Fibroblast of lung (primary cell): ENCODE results near the gene ADA. TPM values are rescaled to one million over a fixed set of nuclear protein-coding genes. Genes with fewer than 3 reads are reported as not detected.

Experiments
- polyA plus RNA-seq, 2 donors: library from polyadenylated mRNA; depleted of rRNA in 1 of 2; stranded (reverse) in 1 of 2; unstranded in 1 of 2; fragments of >200 nt; gene quantifications; 2 replicates each; pipeline ENCODE4 v1.2.1, GENCODE V29; 2011 to 2012; ENCODE audit warnings: missing spikeins in 1 of 2
- total RNA-seq: library from RNA; depleted of rRNA; stranded (reverse); fragments of >200 nt; gene quantifications from 2 replicates; pipeline ENCODE4 v1.2.1, GENCODE V29; 2014

The ADA gene
- total and polyA plus RNA-seq, 2 donors (not counting 1 experiment from before 2014, with no cell fraction given), result 5.4 to 21.9 TPM

Other genes starting within 250 kb of the ADA start
- 10.3 and 12.6 TPM in 2 replicates for gene TTPAL, start 175.8 kb downstream of the ADA start, total RNA-seq
- gene TTPAL, start 175.8 kb downstream of the ADA start, polyA plus RNA-seq, result 11.9 and 12.3 TPM in 2 replicates
- gene SERINC3, start 129.6 kb downstream of the ADA start, total RNA-seq, result 107 and 120 TPM in 2 replicates
- 194 and 238 TPM in 2 replicates for gene SERINC3, start 129.6 kb downstream of the ADA start, polyA plus RNA-seq
- gene PKIG, start 69.1 kb downstream of the ADA start, total RNA-seq, result 140 and 234 TPM in 2 replicates
- 132 and 192 TPM in 2 replicates for gene PKIG, start 69.1 kb downstream of the ADA start, polyA plus RNA-seq
- gene CCN5, start 63.7 kb upstream of the ADA start, total RNA-seq, result 21.1 and 31.4 TPM in 2 replicates
- gene CCN5, start 63.7 kb upstream of the ADA start, polyA plus RNA-seq, result 1.6 and 122 TPM in 2 replicates
- gene KCNK15, start 94.2 kb upstream of the ADA start, total RNA-seq, result 1.8 and 4.1 TPM in 2 replicates
- 0.03 and 2.2 TPM in 2 replicates for gene KCNK15, start 94.2 kb upstream of the ADA start, polyA plus RNA-seq
- under 0.01 TPM in 2 replicates for gene RIMS4, start 158.8 kb upstream of the ADA start, total RNA-seq
- gene RIMS4, start 158.8 kb upstream of the ADA start, polyA plus RNA-seq, result 0.03 TPM in 1 of 2 replicates, not detected in the other
- 77.6 and 89.7 TPM in 2 replicates for gene YWHAB, start 234.0 kb upstream of the ADA start, total RNA-seq
- gene YWHAB, start 234.0 kb upstream of the ADA start, polyA plus RNA-seq, result 282 and 321 TPM in 2 replicates